Tibial nerve (tissue), 3 donors: ENCODE measurements around the gene KDM5A.

ENCODE experiments used
- POLR2A ChIP-seq, 2 donors: fragments of 450-650 bp; IDR thresholded peaks; one replicate each; pipeline ENCODE4 v1.6.1; 2017; ENCODE audit warnings: antibody characterized with exemption in 2 of 2, mild to moderate bottlenecking in 2 of 2, moderate library complexity in 2 of 2
- TF ChIP-seq, protein P1 (sequence below), 5 experiments: fragments of 200-600 bp in 3 of 5; fragments of 450-650 bp in 2 of 5; sonication (generic) in 3 of 5; IDR thresholded peaks; one replicate each; pipeline ENCODE4 v1.5.1; 2016 to 2019; ENCODE audit warnings: antibody characterized with exemption in 5 of 5, mild to moderate bottlenecking in 3 of 5, moderate library complexity in 2 of 5

DNA sequence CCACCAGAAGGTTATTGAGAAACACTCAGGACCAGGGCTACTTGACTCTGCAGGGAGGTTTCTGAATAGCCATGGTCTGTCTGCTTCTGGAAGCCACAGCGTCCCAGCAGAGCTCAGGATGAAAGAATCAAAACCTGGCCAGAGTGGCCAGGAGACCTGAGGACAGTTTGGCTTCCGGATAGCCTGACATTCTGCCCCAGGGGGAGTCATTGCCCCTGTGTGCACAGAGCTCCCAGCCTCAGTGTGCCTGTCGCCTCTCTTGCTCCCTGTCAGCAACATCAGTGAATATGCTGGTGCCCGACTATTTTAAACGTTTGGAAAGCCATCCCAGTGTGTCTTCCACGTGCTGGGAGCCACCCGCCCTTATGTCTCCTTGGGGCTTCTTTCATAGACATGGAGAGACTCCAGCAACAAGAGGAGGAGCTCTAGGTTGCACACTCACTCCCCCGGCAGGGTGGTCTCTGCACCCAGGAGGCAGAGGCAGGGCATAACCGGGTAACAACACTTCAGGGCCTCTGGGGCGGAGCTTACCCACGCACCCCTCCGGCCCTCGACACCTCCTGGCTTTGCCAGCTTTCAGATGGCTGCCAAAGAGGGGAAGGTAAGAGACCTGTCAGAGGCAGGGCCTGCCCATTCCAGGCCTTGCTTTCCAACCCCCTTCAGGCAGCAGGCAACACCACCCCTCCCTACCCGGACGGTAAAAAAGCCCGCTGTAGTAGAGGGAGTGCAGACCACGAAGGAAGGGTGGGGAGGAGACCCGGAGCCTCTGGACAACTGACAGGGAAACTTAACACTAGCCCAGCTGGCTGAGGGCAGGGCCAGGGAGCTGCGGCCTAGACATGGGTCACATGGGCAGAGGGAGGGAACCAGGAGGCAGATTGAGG is 156.1 kb downstream of the KDM5A start:
- no peak for TF ChIP-seq POLR2A (IDR thresholded peaks at IDR 0.05)
- TF ChIP-seq, protein P1, sequence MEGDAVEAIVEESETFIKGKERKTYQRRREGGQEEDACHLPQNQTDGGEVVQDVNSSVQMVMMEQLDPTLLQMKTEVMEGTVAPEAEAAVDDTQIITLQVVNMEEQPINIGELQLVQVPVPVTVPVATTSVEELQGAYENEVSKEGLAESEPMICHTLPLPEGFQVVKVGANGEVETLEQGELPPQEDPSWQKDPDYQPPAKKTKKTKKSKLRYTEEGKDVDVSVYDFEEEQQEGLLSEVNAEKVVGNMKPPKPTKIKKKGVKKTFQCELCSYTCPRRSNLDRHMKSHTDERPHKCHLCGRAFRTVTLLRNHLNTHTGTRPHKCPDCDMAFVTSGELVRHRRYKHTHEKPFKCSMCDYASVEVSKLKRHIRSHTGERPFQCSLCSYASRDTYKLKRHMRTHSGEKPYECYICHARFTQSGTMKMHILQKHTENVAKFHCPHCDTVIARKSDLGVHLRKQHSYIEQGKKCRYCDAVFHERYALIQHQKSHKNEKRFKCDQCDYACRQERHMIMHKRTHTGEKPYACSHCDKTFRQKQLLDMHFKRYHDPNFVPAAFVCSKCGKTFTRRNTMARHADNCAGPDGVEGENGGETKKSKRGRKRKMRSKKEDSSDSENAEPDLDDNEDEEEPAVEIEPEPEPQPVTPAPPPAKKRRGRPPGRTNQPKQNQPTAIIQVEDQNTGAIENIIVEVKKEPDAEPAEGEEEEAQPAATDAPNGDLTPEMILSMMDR (IDR thresholded peaks at IDR 0.05): no peak
